IMR-90 (cell line): ENCODE data around the gene TAS2R40. TPM values are rescaled to one million over a fixed set of nuclear protein-coding genes. Genes with fewer than 3 reads are reported as not detected.

Source experiments
- ATAC-seq: fragments of 200-7000 bp; cut with Tn5 transposase; 2 replicates; pipeline ENCODE4 v1.9.1; 2020; ENCODE audit warnings: low read depth, mild to moderate bottlenecking, moderate library complexity
- BruUV-seq: library from RNA; stranded (reverse); fragments of 400-500 nt; replicated peaks from 2 replicates; lab custom pipeline; 2021; lab: Mats Ljungman, UMichigan
- CTCF ChIA-PET: fragments of 300-600 bp; formaldehyde crosslinking; extraction: SDS; loops from one replicate; lab custom pipeline; 2021; ENCODE audit warnings: antibody characterized with exemption; lab: Yijun Ruan, JAX
- POLR2A ChIA-PET: fragments of 300-600 bp; sonication (Branson Sonifier 250); formaldehyde crosslinking; loops from one replicate; lab custom pipeline; 2022; ENCODE audit warnings: antibody characterized with exemption; ENCODE audit not compliant: unreplicated experiment; lab: Charles Lee
- DNase-seq: peaks from one replicate; pipeline ENCODE4 v3.0.0; 2013
- H2AFZ ChIP-seq: replicated peaks from 2 replicates; pipeline ENCODE3; 2013; ENCODE audit warnings: low read length, mild to moderate bottlenecking; ENCODE audit not compliant: poor library complexity
- H2AK5ac ChIP-seq: 2 replicates; pipeline ENCODE4 v1.6.1; 2013; ENCODE audit warnings: low read depth, low read length, inconsistent platforms
- H2AK9ac ChIP-seq: replicated peaks from 2 replicates; pipeline ENCODE3; 2013; ENCODE audit warnings: mild to moderate bottlenecking, low read depth, low read length, moderate library complexity; ENCODE audit not compliant: poor library complexity
- H2BK120ac ChIP-seq: 2 replicates; pipeline ENCODE4 v1.6.1; 2013; ENCODE audit warnings: low read depth, low read length, inconsistent platforms
- H2BK15ac ChIP-seq: 3 replicates; pipeline ENCODE4 v1.6.1; 2013; ENCODE audit warnings: low read depth, low read length, inconsistent platforms
- H2BK20ac ChIP-seq: 2 replicates; pipeline ENCODE4 v1.6.1; 2013; ENCODE audit warnings: low read depth, mild to moderate bottlenecking, inconsistent platforms, low read length, moderate library complexity
- H2BK5ac ChIP-seq: 2 replicates; pipeline ENCODE4 v1.6.1; 2013; ENCODE audit warnings: mild to moderate bottlenecking, low read depth, low read length, inconsistent platforms; ENCODE audit not compliant: poor library complexity, severe bottlenecking
- H3K14ac ChIP-seq: replicated peaks from 2 replicates; pipeline ENCODE4 v1.6.1; 2013; ENCODE audit warnings: low read depth, low read length, inconsistent platforms
- H3K18ac ChIP-seq: 2 replicates; pipeline ENCODE4 v1.6.1; 2013; ENCODE audit warnings: low read depth, low read length, control low read depth
- H3K23ac ChIP-seq: 2 replicates; pipeline ENCODE4 v1.6.1; 2013; ENCODE audit warnings: low read depth, low read length, inconsistent platforms
- H3K27ac ChIP-seq: 2 replicates; pipeline ENCODE4 v1.5.1; 2013; ENCODE audit warnings: mild to moderate bottlenecking, control low read depth, low read length; ENCODE audit not compliant: insufficient read depth
- H3K27me3 ChIP-seq: 2 replicates; pipeline ENCODE4 v1.6.1; 2013; ENCODE audit warnings: low read length; ENCODE audit not compliant: control insufficient read depth, insufficient read depth
- H3K36me3 ChIP-seq: 2 replicates; pipeline ENCODE4 v1.6.1; 2013; ENCODE audit warnings: low read length, mixed read lengths; ENCODE audit not compliant: control insufficient read depth, insufficient read depth
- H3K4ac ChIP-seq: 2 replicates; pipeline ENCODE4 v1.6.1; 2013; ENCODE audit warnings: low read depth, low read length, inconsistent platforms
- H3K4me1 ChIP-seq: 2 replicates; pipeline ENCODE4 v1.6.1; 2013; ENCODE audit warnings: low read length, mixed read lengths; ENCODE audit not compliant: control insufficient read depth, insufficient read depth
- H3K4me2 ChIP-seq: 2 replicates; pipeline ENCODE4 v1.6.1; 2013; ENCODE audit warnings: low read depth, mild to moderate bottlenecking, control low read depth, low read length, moderate library complexity
- H3K4me3 ChIP-seq: 2 replicates; pipeline ENCODE4 v1.5.1; 2013; ENCODE audit warnings: low read depth, mild to moderate bottlenecking, control low read depth, low read length, moderate library complexity; ENCODE audit not compliant: insufficient read depth
- H3K56ac ChIP-seq: 2 replicates; pipeline ENCODE4 v1.6.1; 2013; ENCODE audit warnings: low read length, inconsistent platforms; ENCODE audit not compliant: insufficient read depth; ENCODE audit errors: extremely low read depth
- H3K79me1 ChIP-seq, 2 experiments: 2 replicates each; pipeline ENCODE4 v1.6.1; 2013; ENCODE audit warnings: low read length in 2 of 2, inconsistent platforms in 1 of 2, low read depth in 1 of 2
- H3K9ac ChIP-seq: 2 replicates; pipeline ENCODE4 v1.6.1; 2013; ENCODE audit warnings: low read depth, low read length, control low read depth
- H3K9me1 ChIP-seq: 2 replicates; pipeline ENCODE4 v1.6.1; 2013; ENCODE audit warnings: low read length, inconsistent platforms; ENCODE audit not compliant: insufficient read depth
- H3K9me3 ChIP-seq: 2 replicates; pipeline ENCODE4 v1.6.1; 2013; ENCODE audit warnings: low read length; ENCODE audit not compliant: control insufficient read depth, insufficient read depth
- H4K20me1 ChIP-seq: 2 replicates; pipeline ENCODE4 v1.6.1; 2013; ENCODE audit warnings: low read length, inconsistent platforms; ENCODE audit not compliant: insufficient read depth
- H4K5ac ChIP-seq: 2 replicates; pipeline ENCODE4 v1.6.1; 2013; ENCODE audit warnings: mild to moderate bottlenecking, low read depth, low read length, control low read depth
- H4K8ac ChIP-seq, 2 experiments: 2 replicates each; pipeline ENCODE4 v1.6.1; 2013; ENCODE audit warnings: low read depth in 2 of 2, low read length in 2 of 2, control low read depth in 1 of 2, inconsistent platforms in 1 of 2
- H4K91ac ChIP-seq: 2 replicates; pipeline ENCODE4 v1.6.1; 2013; ENCODE audit warnings: low read depth, low read length, inconsistent platforms; ENCODE audit not compliant: insufficient read depth
- BHLHE40 ChIP-seq: fragments of 150-350 bp; IDR thresholded peaks from 2 replicates; pipeline ENCODE4 v1.6.1; 2016; ENCODE audit warnings: mild to moderate bottlenecking, low read depth, low read length
- CEBPB ChIP-seq: IDR thresholded peaks from 2 replicates; pipeline ENCODE4 v1.6.1; 2012; ENCODE audit warnings: low read depth, low read length, improper control_type of control experiment
- CHD1 ChIP-seq: IDR thresholded peaks from 2 replicates; pipeline ENCODE4 v1.6.1; 2012; ENCODE audit warnings: low read depth, low read length, improper control_type of control experiment
- CTCF ChIP-seq: conservative IDR thresholded peaks from 2 replicates; pipeline ENCODE4 v1.5.1; 2012; ENCODE audit warnings: mild to moderate bottlenecking, low read depth, low read length, improper control_type of control experiment
- FOS ChIP-seq: fragments of 150-350 bp; IDR thresholded peaks from 2 replicates; pipeline ENCODE4 v1.6.1; 2016; ENCODE audit warnings: low read depth, low read length
- MAFK ChIP-seq: IDR thresholded peaks from 2 replicates; pipeline ENCODE4 v1.6.1; 2012; ENCODE audit warnings: low read depth, low read length, improper control_type of control experiment
- MAZ ChIP-seq: IDR thresholded peaks from 2 replicates; pipeline ENCODE4 v1.6.1; 2012; ENCODE audit warnings: low read depth, mild to moderate bottlenecking, low read length, improper control_type of control experiment, moderate library complexity, borderline replicate concordance
- MXI1 ChIP-seq: IDR thresholded peaks from 2 replicates; pipeline ENCODE4 v1.6.1; 2012; ENCODE audit warnings: low read depth, mild to moderate bottlenecking, low read length, moderate library complexity, borderline replicate concordance
- NFE2L2 ChIP-seq: fragments of 150-350 bp; IDR thresholded peaks from 2 replicates; pipeline ENCODE4 v1.6.1; 2016; ENCODE audit warnings: low read depth, mild to moderate bottlenecking, low read length
- POLR2A ChIP-seq: IDR thresholded peaks from 2 replicates; pipeline ENCODE4 v1.6.1; 2012; ENCODE audit warnings: mild to moderate bottlenecking, low read depth, low read length
- RAD21 ChIP-seq: IDR thresholded peaks from 2 replicates; pipeline ENCODE4 v1.6.1; 2012; ENCODE audit warnings: low read length, improper control_type of control experiment
- RCOR1 ChIP-seq: IDR thresholded peaks from 2 replicates; pipeline ENCODE4 v1.6.1; 2012; ENCODE audit warnings: mild to moderate bottlenecking, low read length, improper control_type of control experiment; ENCODE audit not compliant: insufficient replicate concordance
- RFX5 ChIP-seq: IDR thresholded peaks from 2 replicates; pipeline ENCODE4 v1.8.0; 2012; ENCODE audit warnings: low read depth, mild to moderate bottlenecking, low read length, moderate library complexity
- SMC3 ChIP-seq: fragments of 150-350 bp; IDR thresholded peaks from 2 replicates; pipeline ENCODE4 v1.6.1; 2016; ENCODE audit warnings: low read depth, mild to moderate bottlenecking, antibody characterized with exemption, low read length, moderate library complexity
- WGBS, 2 experiments: methylation state at CpG; one replicate each; pipeline versions ENCODE4 v1.1.5 to v1.1.7; 2013; ENCODE audit warnings: missing lambda C conversion rate in 2 of 2; ENCODE audit not compliant: insufficient read length in 1 of 2; ENCODE audit errors: extremely low coverage in 2 of 2; 5-methylcytosine and 5-hydroxymethylcytosine counted together
- dilution Hi-C: fragments of 300-500 bp; cut with HindIII; formaldehyde crosslinking; loops from one replicate; pipeline ENCODE4 v1.14.3; 2018; ENCODE audit warnings: low sequenced_read_pairs; ENCODE audit not compliant: unreplicated experiment
- in situ Hi-C: fragments of 300-500 bp; cut with MboI; formaldehyde crosslinking; loops from 3 replicates; pipeline ENCODE4 v1.14.3; 2019; ENCODE audit warnings: low sequenced_read_pairs, inconsistent platforms, mixed read lengths
- intact Hi-C: fragments of 100-400 bp; cut with micrococcal nuclease; formaldehyde crosslinking; loops from 2 replicates; pipeline ENCODE4 v1.10.0; 2022
- polyA plus RNA-seq, 3 experiments: library from polyadenylated mRNA; depleted of rRNA; stranded (reverse); fragments of >200 nt; gene quantifications; 2 replicates each; pipeline ENCODE4 v1.2.3, GENCODE V29; 2012; ENCODE audit warnings: low replicate concordance in 1 of 3
- total RNA-seq: library from RNA; depleted of rRNA; stranded (reverse); fragments of >200 nt; gene quantifications from 2 replicates; pipeline ENCODE4 v1.2.3, GENCODE V29; 2012
- TF ChIP-seq, protein P1 (sequence below): fragments of 150-350 bp; IDR thresholded peaks from 2 replicates; pipeline ENCODE4 v1.6.1; 2016; ENCODE audit warnings: low read depth, mild to moderate bottlenecking, low read length, moderate library complexity, borderline replicate concordance
- TF ChIP-seq, protein P2 (sequence below): fragments of 150-350 bp; IDR thresholded peaks from 2 replicates; pipeline ENCODE4 v1.6.1; 2017; ENCODE audit warnings: mild to moderate bottlenecking, antibody characterized with exemption, low read length, low read depth

The TAS2R40 gene
- total and polyA plus RNA-seq, 2 of the 4 experiments (the other 2 are of a cell fraction), result not detected

DNA sequence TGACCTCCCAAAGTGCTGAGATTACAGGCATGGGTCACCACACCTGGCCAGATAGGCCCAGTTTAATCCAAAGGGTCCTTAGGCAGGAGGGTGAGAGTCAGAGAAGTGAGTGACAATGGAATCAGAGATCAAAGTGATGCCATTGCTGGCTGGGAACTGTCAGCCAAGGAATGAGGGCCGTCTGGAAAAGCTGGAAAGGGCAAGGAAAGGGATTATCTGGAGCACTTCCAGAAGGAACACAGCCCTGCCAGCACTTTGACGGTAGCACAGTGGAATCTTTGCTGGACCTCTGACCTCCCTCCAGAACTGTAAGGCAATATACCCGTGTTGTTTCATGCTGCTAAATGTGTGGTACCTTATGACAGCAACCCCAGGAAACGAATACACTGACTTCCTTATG, 11.3 kb upstream of the TAS2R40 start:
- Histone ChIP-seq H3K27me3 (peaks cover 3% of the 10 kb centered on the region), H3K9me3 (no peaks in the 10 kb centered on the region), H2AK5ac (no peak overlapping the region), H2AFZ (no peak overlapping the region), H3K4ac (no peak overlapping the region), H2BK5ac (no peak overlapping the region), H3K23ac (no peak overlapping the region), H3K56ac (no peak overlapping the region), H3K14ac (no peak overlapping the region), H2BK120ac (no peak overlapping the region), H4K8ac (no peak overlapping the region), H3K18ac (no peak overlapping the region), H3K9ac (no peak overlapping the region), H4K5ac (no peak overlapping the region), H3K4me2 (no peak overlapping the region), H3K4me1 (no peaks in the 10 kb centered on the region), H2AK9ac (no peak overlapping the region), H3K4me3 (no peak overlapping the region), H4K20me1 (no peaks in the 10 kb centered on the region), H2BK15ac (no peak overlapping the region), H3K36me3 (no peaks in the 10 kb centered on the region), H2BK20ac (no peak overlapping the region), H4K91ac (no peak overlapping the region), H3K27ac (no peak overlapping the region), H3K9me1 (no peaks in the 10 kb centered on the region), H3K79me1 (no peaks in the 10 kb centered on the region)
- WGBS, 2 experiments, result 8% methylated on average over 4 of the region's 4 CpGs; no CpG with 5 or more reads in 1 of the 2 experiments
- ATAC-seq, result no peak
- in situ Hi-C loops (loop anchor here (10.0 to 25.0 kb wide), 3 partner anchors 356 to 873 kb away; partner anchors contain the start of gene EPHB6), dilution Hi-C loops (no loop called here), intact Hi-C loops (no loop called here)
- no TSS peak for BruUV-seq
- no peak for DNase-seq
- no peak for TF ChIP-seq NFE2L2
- no peak for TF ChIP-seq FOS
- TF ChIP-seq CEBPB, result no peak
- TF ChIP-seq RCOR1, result no peak
- TF ChIP-seq MXI1, result no peak
- no peak for TF ChIP-seq CHD1
- TF ChIP-seq RAD21, result no peak
- TF ChIP-seq POLR2A, result no peak
- TF ChIP-seq MAFK, result no peak
- no peak for TF ChIP-seq SMC3
- TF ChIP-seq MAZ, result no peak
- TF ChIP-seq CTCF, result no peak
- TF ChIP-seq BHLHE40, result no peak
- TF ChIP-seq RFX5, result no peak
- TF ChIP-seq, protein P1, sequence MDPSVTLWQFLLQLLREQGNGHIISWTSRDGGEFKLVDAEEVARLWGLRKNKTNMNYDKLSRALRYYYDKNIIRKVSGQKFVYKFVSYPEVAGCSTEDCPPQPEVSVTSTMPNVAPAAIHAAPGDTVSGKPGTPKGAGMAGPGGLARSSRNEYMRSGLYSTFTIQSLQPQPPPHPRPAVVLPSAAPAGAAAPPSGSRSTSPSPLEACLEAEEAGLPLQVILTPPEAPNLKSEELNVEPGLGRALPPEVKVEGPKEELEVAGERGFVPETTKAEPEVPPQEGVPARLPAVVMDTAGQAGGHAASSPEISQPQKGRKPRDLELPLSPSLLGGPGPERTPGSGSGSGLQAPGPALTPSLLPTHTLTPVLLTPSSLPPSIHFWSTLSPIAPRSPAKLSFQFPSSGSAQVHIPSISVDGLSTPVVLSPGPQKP, result no peak
- TF ChIP-seq, protein P2, sequence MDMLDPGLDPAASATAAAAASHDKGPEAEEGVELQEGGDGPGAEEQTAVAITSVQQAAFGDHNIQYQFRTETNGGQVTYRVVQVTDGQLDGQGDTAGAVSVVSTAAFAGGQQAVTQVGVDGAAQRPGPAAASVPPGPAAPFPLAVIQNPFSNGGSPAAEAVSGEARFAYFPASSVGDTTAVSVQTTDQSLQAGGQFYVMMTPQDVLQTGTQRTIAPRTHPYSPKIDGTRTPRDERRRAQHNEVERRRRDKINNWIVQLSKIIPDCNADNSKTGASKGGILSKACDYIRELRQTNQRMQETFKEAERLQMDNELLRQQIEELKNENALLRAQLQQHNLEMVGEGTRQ, result no peak
- ChIA-PET CTCF (interaction anchor here (0.7 kb wide), 1 partner anchor 1470 kb away, joined by 8 read pairs; no protein-coding TSS in a partner anchor), POLR2A (no interaction called here)
